PFSK-1 (cell line): ENCODE data around the gene CST9.

Source experiments
- FOXP2 ChIP-seq: optimal IDR thresholded peaks from 2 replicates; pipeline ENCODE3; 2011; ENCODE audit warnings: borderline replicate concordance, control low read depth, inconsistent platforms; ENCODE audit not compliant: insufficient read depth; ENCODE audit errors: extremely low read length, extremely low read depth
- POLR2AphosphoS5 ChIP-seq: IDR thresholded peaks from 2 replicates; pipeline ENCODE4 v1.6.1; 2012; ENCODE audit warnings: low read depth, mild to moderate bottlenecking, control low read depth, low read length, moderate library complexity
- REST ChIP-seq, 2 experiments: IDR thresholded peaks; 2 replicates each; pipeline versions ENCODE4 v1.6.1 to v1.8.0; 2011 to 2012; ENCODE audit warnings: low read depth in 2 of 2, low read length in 2 of 2, control low read depth in 1 of 2, inconsistent platforms in 1 of 2, mild to moderate bottlenecking in 1 of 2, moderate library complexity in 1 of 2; ENCODE audit not compliant: insufficient read depth in 1 of 2
- SIN3A ChIP-seq: IDR thresholded peaks from 2 replicates; pipeline ENCODE4 v1.6.1; 2012; ENCODE audit warnings: mild to moderate bottlenecking, low read length, moderate library complexity, borderline replicate concordance; ENCODE audit not compliant: insufficient read depth
- TAF1 ChIP-seq: IDR thresholded peaks from 2 replicates; pipeline ENCODE4 v1.6.1; 2012; ENCODE audit warnings: low read length, control low read depth, borderline replicate concordance; ENCODE audit not compliant: insufficient read depth

The CST9 gene

DNA sequence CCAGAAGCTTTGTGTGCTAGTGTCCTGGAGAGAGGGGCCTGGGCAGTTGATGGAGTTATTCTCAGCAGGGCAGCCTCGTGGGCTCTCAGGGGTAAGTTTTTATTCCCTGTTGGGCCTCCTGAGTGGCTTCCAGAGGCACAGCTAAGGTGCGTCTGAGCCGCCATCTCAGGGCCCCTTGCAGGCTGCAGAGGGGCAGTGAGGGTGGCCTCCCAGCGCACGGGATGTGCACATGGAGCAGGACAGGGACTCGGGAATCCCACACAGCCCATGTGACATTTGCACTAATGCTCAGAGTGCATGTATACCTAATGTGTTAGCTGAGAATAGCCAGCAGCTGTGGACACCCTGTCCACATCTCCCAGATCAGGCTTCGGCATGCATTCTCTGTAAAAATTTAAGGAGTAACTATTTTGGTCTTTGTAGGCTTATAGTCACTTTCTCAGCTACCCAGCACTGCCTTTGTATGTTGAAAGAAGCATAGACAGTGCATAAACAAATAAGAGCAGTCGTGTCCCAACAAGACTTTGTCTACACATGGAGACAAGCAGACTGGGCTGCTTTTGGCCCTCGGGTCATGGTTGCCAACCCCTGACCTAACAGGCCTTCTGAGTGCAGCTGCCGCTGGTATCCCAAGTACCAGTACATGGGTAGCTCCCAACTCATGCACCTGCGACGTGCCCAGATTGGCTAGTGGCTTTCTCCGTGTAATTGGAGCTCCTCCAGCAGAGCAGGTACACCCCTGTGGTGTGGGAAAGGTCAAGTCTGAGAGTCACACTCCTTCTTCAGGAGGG, 18.8 kb downstream of the CST9 start:
- no peak for TF ChIP-seq FOXP2
- TF ChIP-seq POLR2AphosphoS5, result no peak
- no peak for TF ChIP-seq SIN3A
- no peak for TF ChIP-seq TAF1
- no peak for TF ChIP-seq REST (IDR thresholded peaks at IDR 0.05; ENCODE audit: insufficient read depth in 1 of 2, low read depth in 2 of 2, low read length in 2 of 2)

GRCh38 chr20:23585808-23586734, 19.6 kb downstream of the CST9 start:
- no peak for TF ChIP-seq SIN3A
- TF ChIP-seq REST (IDR thresholded peaks at IDR 0.05; ENCODE audit: insufficient read depth in 1 of 2, low read depth in 2 of 2, low read length in 2 of 2), result no peak
- no peak for TF ChIP-seq POLR2AphosphoS5
- TF ChIP-seq FOXP2, result no peak

GRCh38 chr20:23585449-23585807, 20.3 kb downstream of the CST9 start:
- TF ChIP-seq POLR2AphosphoS5 (no peak), SIN3A (no peak), REST (IDR thresholded peaks at IDR 0.05; ENCODE audit: insufficient read depth in 1 of 2, low read depth in 2 of 2, low read length in 2 of 2) (no peak), FOXP2 (no peak), TAF1 (no peak)

DNA sequence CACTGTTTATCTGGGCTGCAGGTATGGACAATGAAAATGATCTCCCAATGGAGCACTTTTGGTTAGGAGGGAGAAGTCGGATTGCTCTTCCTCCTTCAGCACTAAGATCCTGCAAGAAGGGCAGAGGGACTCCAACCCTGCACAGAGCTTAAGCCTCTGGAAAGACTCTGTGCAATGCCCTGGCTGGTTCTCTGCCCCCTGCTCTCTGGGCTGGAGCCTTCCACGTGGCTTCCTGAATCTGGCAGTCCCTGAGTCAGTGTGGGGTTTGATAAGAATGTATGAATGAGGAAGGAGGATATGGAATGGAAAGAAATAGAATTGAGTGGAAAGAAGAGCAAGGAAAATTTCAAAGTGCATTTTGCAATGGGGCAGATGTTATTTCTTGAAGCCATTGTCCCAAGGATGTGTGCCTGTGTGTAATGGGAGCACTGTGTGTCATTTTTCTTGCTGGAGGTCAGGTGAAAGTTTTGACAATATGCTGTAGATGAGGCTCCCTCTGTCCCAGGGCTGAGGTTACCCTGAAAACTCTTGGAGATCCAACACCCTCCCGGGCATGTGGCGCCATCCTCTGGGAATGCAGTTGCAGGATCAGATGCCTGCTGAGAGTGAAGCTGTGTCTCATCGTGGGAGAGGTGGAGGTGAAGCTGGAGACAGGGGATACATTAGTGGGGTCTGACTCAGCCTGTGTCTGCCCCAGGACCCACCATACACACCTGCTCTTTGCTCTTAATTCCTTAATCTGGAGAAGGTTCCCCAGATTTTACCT, 21.1 kb downstream of the CST9 start:
- TF ChIP-seq SIN3A, result no peak
- no peak for TF ChIP-seq TAF1
- no peak for TF ChIP-seq FOXP2
- no peak for TF ChIP-seq POLR2AphosphoS5
- TF ChIP-seq REST (IDR thresholded peaks at IDR 0.05; ENCODE audit: insufficient read depth in 1 of 2, low read depth in 2 of 2, low read length in 2 of 2), result no peak
